ENCODE measurements around the gene ARFIP2. TPM values are rescaled to one million over a fixed set of nuclear protein-coding genes. Genes with fewer than 3 reads are reported as not detected.
A peak's percentile ranks its signal among the peaks of the same experiment; 100 is the strongest.

Gene ARFIP2
- total RNA-seq, 2 experiments from 2014 or later, result 38.6 to 39.8 TPM

DNA sequence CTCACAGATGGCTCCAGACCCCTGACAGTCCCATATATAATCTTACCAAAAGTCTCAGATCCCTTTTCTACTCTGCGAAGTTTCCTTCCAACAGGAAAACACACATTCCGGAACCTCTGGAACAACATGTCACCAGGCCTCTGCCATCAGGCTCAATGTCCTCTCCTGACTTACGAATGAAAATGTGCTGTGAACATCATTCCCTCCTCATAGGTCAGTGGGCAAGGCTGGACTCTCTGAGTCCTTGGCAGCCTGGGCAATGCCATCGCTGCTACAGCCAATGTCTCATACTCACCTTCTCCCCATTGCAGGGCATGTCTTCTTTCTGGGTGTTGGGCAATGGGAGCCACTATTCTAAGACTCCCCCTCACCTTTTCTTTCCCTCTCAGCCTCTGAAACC, 38.7 kb downstream of the ARFIP2 start:
- Mint-ChIP-seq H3K36me3 (ENCODE audit: low read depth) (no peaks in the 10 kb centered on the region), H3K9me3 (ENCODE audit: insufficient read depth) (no peaks in the 10 kb centered on the region), H3K27me3 (ENCODE audit: low read depth) (peaks cover 12% of the 10 kb centered on the region), H3K4me1 (ENCODE audit: low read depth) (no peaks in the 10 kb centered on the region), H3K27ac (no peak overlapping the region), H3K4me3 (no peak overlapping the region)
- POLR2A ChIA-PET, result interaction anchor here (1.2 kb wide), 1 partner anchor 63 kb away, joined by 4 read pairs; no protein-coding TSS in a partner anchor
- ATAC-seq, result no peak
- DNase-seq, result no peak
- CTCF ChIA-PET, result interaction anchor here (1.0 to 14.8 kb wide), 10 partner anchors 12 to 241 kb away, joined by 3 to 657 read pairs (median 12); partner anchors contain the start of genes APBB1, ARFIP2, MRPL17 and TIMM10B

DNA sequence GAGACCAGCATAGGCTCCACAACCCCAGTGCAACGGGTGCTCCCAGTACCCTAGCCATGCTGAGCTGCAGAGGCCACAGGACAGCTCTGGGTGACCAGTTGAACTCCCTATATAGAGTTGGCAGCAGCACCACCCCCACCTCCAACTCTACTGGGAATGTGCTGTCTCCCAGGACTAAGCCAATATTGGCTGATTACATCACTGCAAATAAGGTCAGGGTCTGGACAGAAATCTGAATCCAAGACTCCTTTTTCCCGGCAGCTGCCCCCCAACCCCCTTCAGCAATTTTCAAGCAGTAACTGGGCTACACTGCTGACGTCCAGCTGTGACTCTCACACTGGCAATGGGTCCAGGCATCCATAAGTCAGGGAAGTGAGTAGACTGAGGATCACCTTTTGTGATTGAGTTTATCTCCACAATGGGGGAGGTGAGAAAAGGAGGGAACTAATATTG, 40.2 kb downstream of the ARFIP2 start, which contains the start of gene HPX:
Gene HPX, minus strand, starts transcription at position 82 of the 453 bp plus-strand sequence. Its CDS starts 24 bp downstream, at position 58.
- peaks cover 8% of the 10 kb centered on the region for H3K27me3 Mint-ChIP-seq (ENCODE audit: low read depth)
- H3K4me3 Mint-ChIP-seq, result no peak within 1 kb of the TSS
- no peaks in the 10 kb centered on the region for H3K9me3 Mint-ChIP-seq (ENCODE audit: insufficient read depth)
- H3K4me1 Mint-ChIP-seq (ENCODE audit: low read depth), result peaks cover 3% of the 10 kb centered on the region
- no peaks in the 10 kb centered on the region for H3K36me3 Mint-ChIP-seq (ENCODE audit: low read depth)
- ATAC-seq, result no peak
- ChIA-PET POLR2A (interaction anchor here (1.2 kb wide), 1 partner anchor 62 kb away, joined by 4 read pairs; no protein-coding TSS in a partner anchor), CTCF (interaction anchor here (0.9 to 14.8 kb wide), 12 partner anchors 15 to 242 kb away, joined by 3 to 657 read pairs (median 5); partner anchors contain the start of genes APBB1, MRPL17 and SMPD1)
- H3K27ac Mint-ChIP-seq, result no peak within 1 kb of the TSS
- DNase-seq, result no peak

DNA sequence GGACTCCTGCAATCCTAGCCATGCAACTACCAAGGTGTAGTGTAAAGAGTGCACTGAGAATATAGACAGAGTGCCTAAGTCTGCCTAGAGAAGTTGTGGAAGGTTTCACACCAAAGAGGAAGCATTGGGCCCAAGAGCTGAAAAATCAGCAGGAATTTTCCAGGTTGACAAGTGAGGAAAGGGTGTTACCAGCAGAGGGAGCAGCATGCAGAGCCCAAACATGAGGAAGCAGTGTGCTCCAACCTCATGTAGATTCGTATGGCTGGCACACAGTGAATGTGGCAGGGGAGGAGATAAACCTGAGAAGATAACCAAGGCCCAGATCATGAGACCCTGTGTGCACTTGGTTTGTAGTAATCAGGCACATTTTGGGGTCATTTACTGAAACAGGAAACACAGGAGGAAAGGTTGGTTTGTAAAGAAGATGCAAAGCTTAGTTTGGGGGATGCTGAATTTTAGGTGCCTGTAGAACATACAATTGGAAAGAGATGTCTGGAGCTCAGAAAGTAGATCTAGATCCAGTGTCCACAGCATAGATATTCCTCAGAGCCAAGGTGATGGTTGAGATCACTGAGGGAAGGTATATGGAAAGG, 42.1 kb downstream of the ARFIP2 start:
- ChIA-PET POLR2A (interaction anchor here (0.9 kb wide), 1 partner anchor 29 kb away, joined by 3 read pairs; no protein-coding TSS in a partner anchor), CTCF (interaction anchor here (0.6 to 14.8 kb wide), 20 partner anchors 9 to 244 kb away, joined by 3 to 657 read pairs (median 4); partner anchors contain the start of genes APBB1, ARFIP2, MRPL17 and SMPD1)
- H3K4me1 Mint-ChIP-seq (ENCODE audit: low read depth), result peaks cover 6% of the 10 kb centered on the region
- H3K27me3 Mint-ChIP-seq (ENCODE audit: low read depth), result no peaks in the 10 kb centered on the region
- H3K9me3 Mint-ChIP-seq (ENCODE audit: insufficient read depth), result no peaks in the 10 kb centered on the region
- H3K27ac Mint-ChIP-seq, result no peak overlapping the region
- H3K4me3 Mint-ChIP-seq, result no peak overlapping the region
- no peaks in the 10 kb centered on the region for H3K36me3 Mint-ChIP-seq (ENCODE audit: low read depth)
- ATAC-seq (peak; percentile 43), DNase-seq (peak; percentile 43)

DNA sequence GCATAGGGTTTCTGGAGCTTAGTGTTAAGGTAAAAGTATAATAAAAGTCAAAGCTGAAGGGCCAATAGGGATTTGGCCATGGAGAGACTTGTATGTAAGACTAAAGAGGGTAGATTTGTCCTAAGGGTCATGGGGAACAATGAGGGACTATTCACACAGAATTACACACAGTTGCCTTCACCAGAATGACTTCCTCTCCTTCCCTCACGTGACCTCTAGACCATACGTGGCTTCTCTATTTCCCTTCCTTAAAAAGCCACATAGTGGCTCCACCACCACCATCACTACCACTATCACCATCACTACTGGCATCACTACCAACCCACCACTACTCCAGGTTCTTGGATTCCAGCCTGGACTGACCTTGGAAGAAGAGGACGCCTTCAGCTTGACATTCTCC, 43.1 kb downstream of the ARFIP2 start:
- H3K4me1 Mint-ChIP-seq (ENCODE audit: low read depth), result peaks cover 6% of the 10 kb centered on the region
- H3K9me3 Mint-ChIP-seq (ENCODE audit: insufficient read depth), result no peaks in the 10 kb centered on the region
- DNase-seq (peak; percentile 59), ATAC-seq (peak; percentile 67)
- no peak overlapping the region for H3K4me3 Mint-ChIP-seq
- ChIA-PET POLR2A (interaction anchor here (0.7 to 1.2 kb wide), 5 partner anchors 19 to 59 kb away, joined by 3 to 5 read pairs (median 4); partner anchors contain the start of genes ARFIP2 and TIMM10B), CTCF (interaction anchor here (0.6 to 14.8 kb wide), 16 partner anchors 8 to 87 kb away, joined by 3 to 657 read pairs (median 5); partner anchors contain the start of gene APBB1)
- H3K36me3 Mint-ChIP-seq (ENCODE audit: low read depth), result no peaks in the 10 kb centered on the region
- peaks cover 5% of the 10 kb centered on the region for H3K27me3 Mint-ChIP-seq (ENCODE audit: low read depth)
- H3K27ac Mint-ChIP-seq, result no peak overlapping the region

DNA sequence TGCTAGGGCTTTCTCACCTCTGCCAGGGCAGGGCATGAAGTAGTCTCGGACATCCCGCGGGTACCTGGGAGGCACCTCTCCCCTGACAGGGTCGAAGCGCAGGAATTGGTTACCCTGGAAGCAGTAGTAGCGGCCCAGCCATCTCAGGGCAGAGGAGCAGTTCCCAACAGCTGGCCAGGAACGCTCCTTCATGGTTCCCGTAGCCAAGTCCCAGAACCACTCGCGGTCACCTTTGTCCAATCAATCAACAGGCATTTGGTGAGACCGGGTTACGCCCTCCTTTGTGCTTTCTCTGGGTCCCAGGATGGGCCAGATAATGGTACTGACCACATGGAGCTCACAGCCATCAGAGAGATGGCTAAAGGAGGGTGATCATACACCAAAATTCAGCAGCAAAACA, 43.7 kb downstream of the ARFIP2 start:
- CTCF ChIA-PET, result interaction anchor here (0.6 to 14.8 kb wide), 11 partner anchors 8 to 94 kb away, joined by 3 to 657 read pairs (median 5); no protein-coding TSS in a partner anchor
- Mint-ChIP-seq H3K9me3 (ENCODE audit: insufficient read depth) (no peaks in the 10 kb centered on the region), H3K27ac (no peak overlapping the region), H3K4me1 (ENCODE audit: low read depth) (peaks cover 6% of the 10 kb centered on the region), H3K27me3 (ENCODE audit: low read depth) (peaks cover 5% of the 10 kb centered on the region), H3K4me3 (no peak overlapping the region), H3K36me3 (ENCODE audit: low read depth) (no peaks in the 10 kb centered on the region)
- DNase-seq (no peak), ATAC-seq (no peak)
- POLR2A ChIA-PET, result interaction anchor here (0.7 to 1.2 kb wide), 5 partner anchors 18 to 58 kb away, joined by 3 to 5 read pairs (median 4); partner anchors contain the start of genes ARFIP2 and TIMM10B

DNA sequence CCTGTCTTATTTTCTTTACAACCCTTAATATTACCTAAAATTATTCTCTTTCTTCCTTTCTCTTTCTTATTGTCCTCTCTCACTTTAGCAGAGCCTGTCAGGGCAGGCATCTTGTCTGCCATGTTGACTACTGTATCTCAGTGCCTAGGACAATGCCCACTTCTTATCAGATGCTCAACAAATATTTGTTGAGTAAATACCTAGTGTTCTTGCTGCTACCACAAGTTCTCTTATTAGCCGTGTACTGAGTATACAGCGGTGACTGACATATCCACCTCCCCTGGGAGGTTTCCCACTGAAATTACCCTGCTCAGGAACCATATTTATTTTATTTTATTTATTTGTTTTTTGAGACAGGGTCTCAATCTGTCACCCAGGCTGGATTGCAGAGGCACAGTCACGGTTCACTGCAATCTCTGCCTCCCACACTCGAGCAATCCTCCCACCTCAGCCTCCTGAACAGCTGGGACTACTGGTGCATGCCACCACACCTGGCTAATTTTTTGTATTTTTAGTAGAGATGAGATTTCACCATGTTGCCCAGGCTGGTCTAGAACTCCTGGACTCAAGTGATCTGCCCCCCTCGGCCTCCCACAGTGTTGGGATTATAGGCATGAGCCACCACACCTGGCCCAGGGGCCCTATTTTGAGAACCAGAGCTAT, 47.0 kb downstream of the ARFIP2 start:
- Mint-ChIP-seq H3K4me3 (no peak overlapping the region), H3K27ac (no peak overlapping the region), H3K9me3 (ENCODE audit: insufficient read depth) (no peaks in the 10 kb centered on the region), H3K36me3 (ENCODE audit: low read depth) (no peaks in the 10 kb centered on the region), H3K27me3 (ENCODE audit: low read depth) (peaks cover 5% of the 10 kb centered on the region), H3K4me1 (ENCODE audit: low read depth) (peaks cover 6% of the 10 kb centered on the region)
- POLR2A ChIA-PET, result no interaction called here
- DNase-seq (no peak), ATAC-seq (no peak)
- CTCF ChIA-PET, result interaction anchor here (0.7 to 5.4 kb wide), 4 partner anchors 9 to 56 kb away, joined by 3 to 41 read pairs (median 6); no protein-coding TSS in a partner anchor

DNA sequence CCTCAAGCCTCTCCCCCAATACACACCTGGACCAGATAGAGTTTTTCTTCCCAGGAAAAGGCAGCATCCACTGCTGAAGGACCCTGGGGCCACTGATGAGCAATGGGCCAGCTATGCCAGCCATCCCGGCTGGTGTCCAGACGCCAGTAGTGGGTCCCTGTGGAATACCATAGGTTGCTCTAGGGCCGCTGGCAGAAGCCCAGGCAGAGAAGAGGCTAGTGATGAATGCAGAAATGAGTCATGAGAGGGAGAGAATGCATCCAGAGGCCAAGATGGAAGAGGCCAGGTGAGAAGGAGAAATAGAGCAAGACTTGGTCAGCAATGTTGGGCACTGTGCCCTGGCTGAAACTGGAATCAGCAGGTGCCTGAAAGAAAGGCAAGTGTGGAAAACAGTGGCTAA, 49.3 kb downstream of the ARFIP2 start:
- ChIA-PET CTCF (interaction anchor here (2.2 to 5.4 kb wide), 2 partner anchors 12 to 53 kb away, joined by 13 to 41 read pairs; no protein-coding TSS in a partner anchor), POLR2A (no interaction called here)
- Mint-ChIP-seq H3K27me3 (ENCODE audit: low read depth) (peaks cover 15% of the 10 kb centered on the region), H3K9me3 (ENCODE audit: insufficient read depth) (no peaks in the 10 kb centered on the region), H3K4me1 (ENCODE audit: low read depth) (peaks cover 6% of the 10 kb centered on the region), H3K27ac (no peak overlapping the region), H3K36me3 (ENCODE audit: low read depth) (no peaks in the 10 kb centered on the region), H3K4me3 (no peak overlapping the region)
- no peak for DNase-seq
- ATAC-seq, result no peak

DNA sequence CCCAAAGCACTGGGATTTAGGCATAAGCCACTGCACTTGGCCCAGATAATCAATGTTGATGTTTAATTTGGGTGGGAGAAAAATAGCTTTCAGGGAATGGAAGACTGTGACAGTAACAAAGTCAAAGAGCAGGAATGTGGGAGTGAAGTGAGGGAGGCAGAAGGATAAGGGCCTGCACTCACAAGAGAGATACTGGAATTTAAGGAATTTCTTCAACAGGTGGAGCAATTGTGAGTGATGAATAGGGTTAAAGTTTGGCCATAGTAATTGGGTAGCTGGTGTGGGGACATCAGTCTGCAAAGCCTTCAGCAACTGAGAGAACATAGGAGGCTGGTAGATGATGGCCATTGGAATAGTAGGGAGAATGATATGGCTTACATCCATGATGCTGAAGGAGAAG, 53.6 kb downstream of the ARFIP2 start:
- ATAC-seq, result no peak
- Mint-ChIP-seq H3K27me3 (ENCODE audit: low read depth) (peaks cover 39% of the 10 kb centered on the region), H3K27ac (no peak overlapping the region), H3K9me3 (ENCODE audit: insufficient read depth) (no peaks in the 10 kb centered on the region), H3K36me3 (ENCODE audit: low read depth) (no peaks in the 10 kb centered on the region), H3K4me1 (ENCODE audit: low read depth) (no peaks in the 10 kb centered on the region), H3K4me3 (no peak overlapping the region)
- no peak for DNase-seq
- CTCF ChIA-PET, result interaction anchor here (1.2 to 2.6 kb wide), 6 partner anchors 11 to 104 kb away, joined by 4 to 14 read pairs (median 8); partner anchors contain the start of gene HPX
- POLR2A ChIA-PET, result interaction anchor here (0.8 kb wide), 1 partner anchor 9 kb away, joined by 3 read pairs; the partner anchor contains the start of gene APBB1

Other genes with a start within 250 kb of the ARFIP2 start
- gene FHIP1B, start 246.7 kb downstream of the ARFIP2 start, total RNA-seq, result 10 to 100 TPM; 19.1 to 20.4 TPM
- under 1 TPM; 0.16 to 0.29 TPM for gene CNGA4, start 242.2 kb downstream of the ARFIP2 start, total RNA-seq
- not detected for gene CCKBR, start 221.5 kb downstream of the ARFIP2 start, total RNA-seq
- gene CAVIN3, start 160.8 kb downstream of the ARFIP2 start, total RNA-seq, result 1 to 10 TPM; 1.0 to 1.2 TPM
- gene SMPD1, start 90.9 kb downstream of the ARFIP2 start, total RNA-seq, result 10 to 100 TPM; 35.5 to 37.1 TPM
- gene APBB1, start 62.2 kb downstream of the ARFIP2 start, total RNA-seq, result 10 to 100 TPM; 51.7 to 52.4 TPM
- gene HPX, start 40.3 kb downstream of the ARFIP2 start, total RNA-seq, result not detected
- gene TRIM3, start 7.4 kb downstream of the ARFIP2 start, total RNA-seq, result 1 to 10 TPM; 5.7 to 7.5 TPM
- gene TIMM10B, start 170 bp upstream of the ARFIP2 start, total RNA-seq, result 10 to 100 TPM; 34.1 to 35.4 TPM
- gene DNHD1, start 15.9 kb upstream of the ARFIP2 start, total RNA-seq, result 10 to 100 TPM; 17.8 to 18.5 TPM
- 10 to 100 TPM; 28.6 to 29.8 TPM for gene RRP8, start 122.3 kb upstream of the ARFIP2 start, total RNA-seq
- gene ILK, start 122.4 kb upstream of the ARFIP2 start, total RNA-seq, result 100 to 1,000 TPM; 195 to 197 TPM
- gene TAF10, start 130.9 kb upstream of the ARFIP2 start, total RNA-seq, result 100 to 1,000 TPM; 140 to 156 TPM
- gene TPP1, start 138.1 kb upstream of the ARFIP2 start, total RNA-seq, result 10 to 100 TPM; 74.1 to 78.9 TPM
- under 1 TPM; 0.23 to 0.29 TPM for gene DCHS1, start 174.5 kb upstream of the ARFIP2 start, total RNA-seq
- 10 to 100 TPM; 60.6 to 69.2 TPM for gene MRPL17, start 202.0 kb upstream of the ARFIP2 start, total RNA-seq

Measured in activated CD8-positive, alpha-beta T cell treated with anti-CD3 and anti-CD28 coated beads, Interleukin-2, amount 10 ng/mL, durations not matched to agents 7 days and 5 days (primary cell).